Activated CD4-positive, alpha-beta T cell treated with anti-CD3 and anti-CD28 coated beads for 24 hours (primary cell): ENCODE data around the gene TCP1.
"Not testable (repeated sequence)": the region's sequence is repeated elsewhere in the genome, so short reads cannot be mapped to it uniquely, and the experiment has no call there.

ENCODE experiments used
- DNase-seq, 2 donors: peaks; one replicate each; pipeline ENCODE4 v3.0.0-alpha.2; 2020; ENCODE audit warnings: low read depth in 2 of 2

TCP1 gene

GRCh38 chr6:159789377-159790148 is at the start of gene TCP1:
Gene TCP1, minus strand, starts transcription at chr6:159789602. Its CDS starts 134 bp downstream, at chr6:159789468.
- DNase-seq = peak; percentile 98 to 99

- DNase-seq = no peak
Measured at GRCh38 chr6:159838020-159838744, 48.8 kb upstream of the TCP1 start.

- no peak for DNase-seq
Measured at GRCh38 chr6:159837511-159837910, 48.1 kb upstream of the TCP1 start.

GRCh38 chr6:159836718-159837490 is 47.5 kb upstream of the TCP1 start:
- no peak for DNase-seq

- no peak for DNase-seq
Measured at GRCh38 chr6:159833997-159834603, 44.7 kb upstream of the TCP1 start.

GRCh38 chr6:159833556-159833955 is 44.2 kb upstream of the TCP1 start:
- DNase-seq = no peak

- no peak for DNase-seq
Measured at GRCh38 chr6:159832946-159833345, 43.5 kb upstream of the TCP1 start.

- no peak for DNase-seq
Measured at GRCh38 chr6:159831373-159831679, 41.9 kb upstream of the TCP1 start.

- DNase-seq = no peak
Measured at GRCh38 chr6:159830501-159831372, 41.3 kb upstream of the TCP1 start.

- no peak for DNase-seq
Measured at GRCh38 chr6:159829526-159829925, 40.1 kb upstream of the TCP1 start.

GRCh38 chr6:159828074-159828473 is 38.7 kb upstream of the TCP1 start:
- no peak for DNase-seq

- DNase-seq = no peak
Measured at GRCh38 chr6:159826968-159827647, 37.7 kb upstream of the TCP1 start.

- DNase-seq = no peak
Measured at GRCh38 chr6:159826004-159826403, 36.6 kb upstream of the TCP1 start.

- not testable (repeated sequence) for DNase-seq
Measured at GRCh38 chr6:159824690-159825089, 35.3 kb upstream of the TCP1 start.

GRCh38 chr6:159823953-159824352 is 34.6 kb upstream of the TCP1 start:
- no peak for DNase-seq

GRCh38 chr6:159821726-159822125 is 32.3 kb upstream of the TCP1 start:
- DNase-seq = no peak

- DNase-seq = no peak
Measured at GRCh38 chr6:159821122-159821521, 31.7 kb upstream of the TCP1 start.

GRCh38 chr6:159819932-159820640 is 30.7 kb upstream of the TCP1 start:
- DNase-seq = peak in 1 of 2 donors; percentile 15

- no peak for DNase-seq
Measured at GRCh38 chr6:159819098-159819497, 29.7 kb upstream of the TCP1 start.
